Gastroesophageal sphincter (tissue), 3 donors: ENCODE measurements around the gene COLEC12.

Experiments used
- EP300 ChIP-seq: sonication (generic); formaldehyde crosslinking; IDR thresholded peaks from one replicate; pipeline ENCODE4 v1.6.1; 2017; ENCODE audit warnings: antibody characterized with exemption, mild to moderate bottlenecking
- POLR2A ChIP-seq, 2 donors: fragments of 450-650 bp; IDR thresholded peaks; one replicate each; pipeline ENCODE4 v1.6.1; 2017; ENCODE audit warnings: antibody characterized with exemption in 2 of 2, mild to moderate bottlenecking in 2 of 2, moderate library complexity in 1 of 2
- POLR2AphosphoS5 ChIP-seq: sonication (generic); formaldehyde crosslinking; IDR thresholded peaks from one replicate; pipeline ENCODE4 v1.6.1; 2017; ENCODE audit warnings: antibody characterized with exemption
- TF ChIP-seq, protein P1 (sequence below), 4 experiments: fragments of 200-600 bp in 2 of 4; fragments of 450-650 bp in 2 of 4; sonication (generic) in 1 of 4; IDR thresholded peaks; one replicate each; pipeline ENCODE4 v1.5.1; 2017 to 2019; ENCODE audit warnings: antibody characterized with exemption in 4 of 4, mild to moderate bottlenecking in 2 of 4, moderate library complexity in 2 of 4

DNA sequence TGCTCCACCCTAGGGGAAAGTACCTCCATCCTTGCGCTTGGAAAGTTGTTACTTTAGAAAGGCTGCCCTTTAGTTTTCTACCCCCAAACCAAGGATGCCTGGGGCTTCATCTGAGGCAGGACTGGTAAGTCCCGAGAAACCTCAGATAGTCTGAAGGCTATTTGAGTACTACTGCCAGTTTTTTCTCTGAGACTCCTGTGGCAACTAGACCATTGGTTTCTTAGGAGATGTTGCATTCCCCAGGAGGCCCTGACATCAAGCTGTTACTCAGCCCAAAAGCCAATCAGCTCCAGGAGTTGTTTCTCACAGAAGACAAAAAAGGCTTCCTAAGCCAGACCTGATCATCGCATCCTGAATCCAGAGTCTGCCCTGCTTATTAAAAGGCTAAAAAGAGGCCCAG, 67.2 kb downstream of the COLEC12 start:
- TF ChIP-seq, protein P1, sequence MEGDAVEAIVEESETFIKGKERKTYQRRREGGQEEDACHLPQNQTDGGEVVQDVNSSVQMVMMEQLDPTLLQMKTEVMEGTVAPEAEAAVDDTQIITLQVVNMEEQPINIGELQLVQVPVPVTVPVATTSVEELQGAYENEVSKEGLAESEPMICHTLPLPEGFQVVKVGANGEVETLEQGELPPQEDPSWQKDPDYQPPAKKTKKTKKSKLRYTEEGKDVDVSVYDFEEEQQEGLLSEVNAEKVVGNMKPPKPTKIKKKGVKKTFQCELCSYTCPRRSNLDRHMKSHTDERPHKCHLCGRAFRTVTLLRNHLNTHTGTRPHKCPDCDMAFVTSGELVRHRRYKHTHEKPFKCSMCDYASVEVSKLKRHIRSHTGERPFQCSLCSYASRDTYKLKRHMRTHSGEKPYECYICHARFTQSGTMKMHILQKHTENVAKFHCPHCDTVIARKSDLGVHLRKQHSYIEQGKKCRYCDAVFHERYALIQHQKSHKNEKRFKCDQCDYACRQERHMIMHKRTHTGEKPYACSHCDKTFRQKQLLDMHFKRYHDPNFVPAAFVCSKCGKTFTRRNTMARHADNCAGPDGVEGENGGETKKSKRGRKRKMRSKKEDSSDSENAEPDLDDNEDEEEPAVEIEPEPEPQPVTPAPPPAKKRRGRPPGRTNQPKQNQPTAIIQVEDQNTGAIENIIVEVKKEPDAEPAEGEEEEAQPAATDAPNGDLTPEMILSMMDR (IDR thresholded peaks at IDR 0.05): no peak
- no peak for TF ChIP-seq POLR2A (IDR thresholded peaks at IDR 0.05)
- TF ChIP-seq POLR2AphosphoS5: no peak
- TF ChIP-seq EP300: no peak
